Suprapubic skin (tissue), 4 donors: Measurements from ENCODE around the gene STXBP1. TPM values are rescaled to one million over a fixed set of nuclear protein-coding genes. Genes with fewer than 3 reads are reported as not detected.

Experiments used
- DNase-seq, 2 donors: peaks; one replicate each; pipeline ENCODE4 v3.0.0-alpha.2; 2019; ENCODE audit warnings: low spot score in 2 of 2
- H3K27ac ChIP-seq: fragments of 200-600 bp; sonication (generic); one replicate; pipeline ENCODE4 v1.5.1; 2019
- H3K27me3 ChIP-seq: fragments of 200-600 bp; sonication (generic); one replicate; pipeline ENCODE4 v1.5.1; 2019
- H3K36me3 ChIP-seq: fragments of 200-600 bp; sonication (generic); one replicate; pipeline ENCODE4 v1.5.1; 2019
- H3K4me1 ChIP-seq: fragments of 200-600 bp; sonication (generic); one replicate; pipeline ENCODE4 v1.5.1; 2019
- H3K4me3 ChIP-seq: fragments of 200-600 bp; sonication (generic); one replicate; pipeline ENCODE4 v1.5.1; 2019; ENCODE audit warnings: mild to moderate bottlenecking
- H3K9me3 ChIP-seq: fragments of 200-600 bp; sonication (generic); one replicate; pipeline ENCODE4 v1.5.1; 2019
- CTCF ChIP-seq, 2 donors: fragments of 200-600 bp in 1 of 2; fragments of 450-650 bp in 1 of 2; sonication (generic) in 1 of 2; IDR thresholded peaks; one replicate each; pipeline ENCODE4 v1.5.1; 2016 to 2019; ENCODE audit warnings: antibody characterized with exemption in 2 of 2, mild to moderate bottlenecking in 1 of 2, moderate library complexity in 1 of 2
- EP300 ChIP-seq: sonication (generic); formaldehyde crosslinking; IDR thresholded peaks from one replicate; pipeline ENCODE4 v1.6.1; 2017; ENCODE audit warnings: antibody characterized with exemption
- POLR2A ChIP-seq, 2 donors: fragments of 450-650 bp; IDR thresholded peaks; one replicate each; pipeline ENCODE4 v1.6.1; 2017; ENCODE audit warnings: antibody characterized with exemption in 2 of 2, mild to moderate bottlenecking in 2 of 2, moderate library complexity in 2 of 2
- POLR2AphosphoS5 ChIP-seq, 3 donors: sonication (generic); formaldehyde crosslinking; IDR thresholded peaks; one replicate each; pipeline ENCODE4 v1.6.1; 2017; ENCODE audit warnings: antibody characterized with exemption in 3 of 3
- WGBS: methylation state at CpG from one replicate; pipeline ENCODE4 v1.1.5; 2018; 5-methylcytosine and 5-hydroxymethylcytosine counted together
- total RNA-seq, 4 donors: library from RNA; depleted of rRNA; stranded (reverse); fragments of >200 nt; gene quantifications; one replicate each; pipeline ENCODE4 v1.1.0, GENCODE V29; 2016

Gene STXBP1
- total RNA-seq, 4 donors from 2014 or later = 18.4 to 28.2 (median 24.5) TPM

DNA sequence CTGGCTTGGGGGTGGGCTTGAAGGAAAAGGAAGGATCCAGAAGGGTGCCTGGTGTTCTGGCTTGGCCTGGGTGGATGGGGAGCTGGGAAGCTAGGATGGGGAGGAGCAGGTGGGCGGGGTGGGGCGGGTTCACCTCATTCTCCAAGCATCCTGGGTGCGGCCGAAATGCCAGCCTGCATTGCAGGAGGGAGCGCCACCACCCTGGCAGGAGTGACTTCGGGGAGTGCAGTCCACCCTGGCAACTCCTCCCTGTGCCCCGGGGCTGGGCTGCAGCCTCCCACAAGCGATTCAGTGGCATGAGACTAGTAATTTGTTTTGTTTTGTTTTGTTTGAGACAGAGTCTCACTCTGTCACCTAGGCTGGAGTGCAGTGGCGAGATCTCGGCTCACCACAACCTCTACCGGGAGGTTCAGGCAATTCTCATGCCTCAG lies 109.3 kb downstream of the STXBP1 start:
- peak overlapping the region; percentile 19 for H3K27ac ChIP-seq
- no peak for DNase-seq
- WGBS = 9% methylated on average over 4 of the region's 11 CpGs
- no peaks in the 10 kb centered on the region for H3K36me3 ChIP-seq
- no peaks in the 10 kb centered on the region for H3K9me3 ChIP-seq
- no peaks in the 10 kb centered on the region for H3K27me3 ChIP-seq
- no peak overlapping the region for H3K4me3 ChIP-seq
- no peak for TF ChIP-seq POLR2AphosphoS5 (IDR thresholded peaks at IDR 0.05)
- no peak for TF ChIP-seq POLR2A (IDR thresholded peaks at IDR 0.05)
- TF ChIP-seq EP300 = no peak
- no peak for TF ChIP-seq CTCF (IDR thresholded peaks at IDR 0.05)
- H3K4me1 ChIP-seq = peaks cover 22% of the 10 kb centered on the region

DNA sequence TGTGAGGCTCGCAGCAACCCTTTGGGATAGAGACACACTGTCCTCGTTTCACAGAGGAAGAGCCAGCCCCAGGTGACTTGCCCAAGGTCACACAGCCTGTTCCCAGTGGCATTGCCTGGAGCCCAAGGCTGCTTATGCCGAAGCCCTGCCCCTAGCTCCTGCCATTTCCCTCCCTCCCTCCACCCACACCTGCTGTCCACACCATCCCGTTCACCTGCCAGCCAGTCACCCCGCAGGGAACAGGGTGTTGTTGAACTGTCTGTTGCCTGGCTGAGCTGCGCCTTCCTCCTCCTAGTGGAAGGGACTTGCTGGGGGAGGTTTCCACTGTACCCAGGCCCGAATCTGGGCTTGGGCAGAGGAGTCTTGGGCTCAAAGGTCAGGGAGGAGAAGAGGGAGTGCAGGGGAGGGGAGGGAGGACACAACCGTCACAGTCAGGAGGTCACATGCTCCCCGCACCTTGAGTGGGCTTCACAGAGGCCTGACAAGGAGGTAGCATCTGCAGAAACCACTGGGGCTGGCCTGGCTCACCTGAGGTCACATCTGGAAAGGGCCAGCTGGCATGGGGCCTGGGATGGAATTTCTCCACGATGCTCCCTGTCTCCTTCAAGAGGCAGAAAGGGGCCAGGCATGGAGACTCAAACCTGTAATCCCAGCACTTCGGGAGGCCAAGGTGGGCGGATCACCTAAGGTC lies 110.1 kb downstream of the STXBP1 start:
- no peak overlapping the region for H3K4me3 ChIP-seq
- H3K4me1 ChIP-seq = peaks cover 21% of the 10 kb centered on the region
- H3K9me3 ChIP-seq = no peaks in the 10 kb centered on the region
- no peaks in the 10 kb centered on the region for H3K36me3 ChIP-seq
- TF ChIP-seq EP300 (no peak), POLR2AphosphoS5 (IDR thresholded peaks at IDR 0.05) (no peak), POLR2A (IDR thresholded peaks at IDR 0.05) (no peak), CTCF (IDR thresholded peaks at IDR 0.05) (no peak)
- WGBS = 68% methylated on average over 12 of the region's 12 CpGs
- DNase-seq = no peak
- H3K27me3 ChIP-seq = no peaks in the 10 kb centered on the region
- peak overlapping the region; percentile 19 for H3K27ac ChIP-seq

DNA sequence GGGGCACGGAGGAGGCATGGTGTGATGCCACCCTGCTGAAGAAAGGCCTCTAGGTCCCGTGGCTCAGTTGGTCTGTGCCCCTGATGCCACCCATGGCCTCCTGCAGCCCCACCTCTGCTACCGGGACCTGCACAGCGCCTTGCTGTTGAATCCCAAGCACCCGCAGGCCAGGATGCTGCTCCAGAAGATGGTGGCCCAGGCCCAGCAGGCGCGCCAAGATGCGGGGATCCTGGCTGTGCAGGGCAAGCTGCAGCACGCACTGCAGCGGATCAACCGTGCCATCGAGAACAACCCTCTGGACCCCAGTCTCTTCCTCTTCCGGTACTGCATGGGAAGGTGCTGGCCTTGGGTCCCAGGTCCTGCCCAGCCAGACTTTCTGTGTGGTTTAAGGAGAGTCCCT lies 110.9 kb downstream of the STXBP1 start:
- H3K36me3 ChIP-seq = no peaks in the 10 kb centered on the region
- DNase-seq = no peak
- no peaks in the 10 kb centered on the region for H3K9me3 ChIP-seq
- 91% methylated on average over 8 of the region's 13 CpGs for WGBS
- H3K4me3 ChIP-seq = no peak overlapping the region
- H3K4me1 ChIP-seq = peaks cover 21% of the 10 kb centered on the region
- no peaks in the 10 kb centered on the region for H3K27me3 ChIP-seq
- TF ChIP-seq EP300 (no peak), CTCF (IDR thresholded peaks at IDR 0.05) (no peak), POLR2A (IDR thresholded peaks at IDR 0.05) (no peak), POLR2AphosphoS5 (IDR thresholded peaks at IDR 0.05) (no peak)
- H3K27ac ChIP-seq = no peak overlapping the region

GRCh38 chr9:127723444-127723843 lies 111.4 kb downstream of the STXBP1 start:
- H3K27me3 ChIP-seq = no peaks in the 10 kb centered on the region
- H3K36me3 ChIP-seq = no peaks in the 10 kb centered on the region
- peaks cover 21% of the 10 kb centered on the region for H3K4me1 ChIP-seq
- H3K9me3 ChIP-seq = no peaks in the 10 kb centered on the region
- no peak for DNase-seq
- WGBS = 70% methylated on average over 1 of the region's 5 CpGs
- no peak overlapping the region for H3K27ac ChIP-seq
- no peak overlapping the region for H3K4me3 ChIP-seq
- TF ChIP-seq POLR2A (IDR thresholded peaks at IDR 0.05) (no peak), CTCF (IDR thresholded peaks at IDR 0.05) (no peak), EP300 (no peak), POLR2AphosphoS5 (IDR thresholded peaks at IDR 0.05) (no peak)

- TF ChIP-seq POLR2A (IDR thresholded peaks at IDR 0.05) (no peak), CTCF (IDR thresholded peaks at IDR 0.05) (no peak), POLR2AphosphoS5 (IDR thresholded peaks at IDR 0.05) (no peak), EP300 (no peak)
- Histone ChIP-seq H3K36me3 (no peaks in the 10 kb centered on the region), H3K4me3 (no peak overlapping the region), H3K27me3 (no peaks in the 10 kb centered on the region), H3K9me3 (no peaks in the 10 kb centered on the region), H3K4me1 (peaks cover 21% of the 10 kb centered on the region), H3K27ac (no peak overlapping the region)
- no peak for DNase-seq
- WGBS = 45% methylated on average over 17 of the region's 23 CpGs
Measured at GRCh38 chr9:127724012-127724411, 111.9 kb downstream of the STXBP1 start.
